ENCODE data around the gene TCEA2.

DNA sequence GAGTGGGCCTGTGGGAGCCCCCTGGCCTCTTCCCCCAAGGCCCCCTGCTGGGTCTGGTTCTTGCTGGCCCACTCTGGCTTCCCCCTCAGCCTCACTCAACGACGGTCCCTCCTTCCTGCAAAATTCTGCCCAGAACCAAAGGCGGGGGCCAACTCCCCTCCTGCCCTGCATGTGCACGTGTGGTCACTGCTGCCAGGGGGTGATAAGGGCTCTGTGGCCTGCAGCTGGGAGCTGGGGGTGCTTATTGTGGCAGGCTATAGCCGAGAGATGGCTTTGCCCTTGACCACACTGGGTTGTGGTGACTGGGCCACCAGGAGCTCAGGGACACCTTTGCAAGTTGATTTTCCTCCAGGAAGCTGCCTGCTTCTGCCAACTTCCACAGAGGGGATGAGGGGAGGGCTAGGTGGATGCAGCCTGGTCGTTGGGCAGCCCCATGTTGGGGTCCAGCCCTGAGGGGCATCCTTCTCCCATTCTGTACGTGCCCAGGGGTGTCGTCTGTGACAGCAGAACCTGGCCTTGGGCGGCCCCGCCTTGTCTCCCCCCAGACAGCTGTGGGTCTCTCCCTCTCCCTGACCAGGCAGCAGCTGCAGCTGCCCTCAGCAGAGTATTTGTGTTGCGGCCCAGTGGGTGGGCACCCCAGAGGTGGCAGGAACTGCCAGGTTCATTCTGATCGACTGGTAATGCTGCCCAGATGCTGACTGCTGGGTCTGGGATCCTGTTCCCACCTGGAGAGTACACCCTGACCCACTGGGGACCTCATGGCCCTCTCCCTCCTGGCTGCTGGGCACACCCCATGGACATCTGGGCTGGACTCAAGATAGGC is 5.6 kb downstream of the TCEA2 start:
- TF ChIP-seq, protein P1, sequence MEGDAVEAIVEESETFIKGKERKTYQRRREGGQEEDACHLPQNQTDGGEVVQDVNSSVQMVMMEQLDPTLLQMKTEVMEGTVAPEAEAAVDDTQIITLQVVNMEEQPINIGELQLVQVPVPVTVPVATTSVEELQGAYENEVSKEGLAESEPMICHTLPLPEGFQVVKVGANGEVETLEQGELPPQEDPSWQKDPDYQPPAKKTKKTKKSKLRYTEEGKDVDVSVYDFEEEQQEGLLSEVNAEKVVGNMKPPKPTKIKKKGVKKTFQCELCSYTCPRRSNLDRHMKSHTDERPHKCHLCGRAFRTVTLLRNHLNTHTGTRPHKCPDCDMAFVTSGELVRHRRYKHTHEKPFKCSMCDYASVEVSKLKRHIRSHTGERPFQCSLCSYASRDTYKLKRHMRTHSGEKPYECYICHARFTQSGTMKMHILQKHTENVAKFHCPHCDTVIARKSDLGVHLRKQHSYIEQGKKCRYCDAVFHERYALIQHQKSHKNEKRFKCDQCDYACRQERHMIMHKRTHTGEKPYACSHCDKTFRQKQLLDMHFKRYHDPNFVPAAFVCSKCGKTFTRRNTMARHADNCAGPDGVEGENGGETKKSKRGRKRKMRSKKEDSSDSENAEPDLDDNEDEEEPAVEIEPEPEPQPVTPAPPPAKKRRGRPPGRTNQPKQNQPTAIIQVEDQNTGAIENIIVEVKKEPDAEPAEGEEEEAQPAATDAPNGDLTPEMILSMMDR (conservative IDR thresholded peaks at IDR 0.05 in 1 of 2, IDR thresholded peaks at IDR 0.05 in 1 of 2; ENCODE audit: low read depth in 1 of 2, low read length in 2 of 2), result no peak
- TF ChIP-seq EZH2 (IDR thresholded peaks at IDR 0.05; ENCODE audit: low read length, missing control alignments), result no peak

Measured in fibroblast of lung (primary cell).